SIG-M5 (cell line): ENCODE results near the gene ABI2.

Experiments
- DNase-seq: peaks from one replicate; lab custom pipeline; 2025; lab: John Stamatoyannopoulos, UW

Gene ABI2

DNA sequence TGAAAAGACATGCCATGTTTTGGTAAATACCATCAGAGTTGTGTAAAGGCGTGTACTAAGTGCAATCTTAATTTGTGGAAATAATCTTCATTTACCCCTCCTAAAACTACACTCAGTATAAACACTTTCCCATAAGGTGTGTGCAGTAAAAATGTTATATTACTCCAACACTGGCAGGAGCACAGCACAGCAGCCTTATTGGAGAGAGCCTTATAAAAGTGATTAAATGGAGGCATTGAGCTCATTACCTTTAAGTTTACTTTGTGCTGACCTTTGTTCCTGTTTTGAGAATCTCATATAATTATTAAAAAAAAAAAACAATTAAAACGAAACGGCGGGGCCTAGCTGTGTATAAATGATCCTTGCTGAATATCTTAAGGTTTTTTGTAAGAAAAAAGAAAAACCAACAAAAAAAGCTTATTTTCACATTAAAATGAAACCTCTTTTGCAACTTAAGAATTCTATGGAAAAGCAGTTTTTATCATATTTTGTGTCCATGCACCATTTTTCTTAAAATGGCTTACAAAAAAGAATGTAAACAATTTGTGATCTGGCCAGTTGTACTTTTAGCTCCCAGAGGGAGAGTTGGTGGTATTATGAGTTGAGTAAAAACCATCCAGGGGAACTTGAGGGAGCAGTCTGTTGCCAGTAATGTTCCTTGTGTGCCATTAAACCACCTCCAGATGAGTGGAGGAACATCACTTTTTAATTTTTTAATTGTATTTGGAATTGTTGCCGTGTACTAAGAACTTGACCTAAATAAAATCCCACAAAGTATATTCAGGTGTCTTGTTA, 103.4 kb downstream of the ABI2 start:
- no peak for DNase-seq

DNA sequence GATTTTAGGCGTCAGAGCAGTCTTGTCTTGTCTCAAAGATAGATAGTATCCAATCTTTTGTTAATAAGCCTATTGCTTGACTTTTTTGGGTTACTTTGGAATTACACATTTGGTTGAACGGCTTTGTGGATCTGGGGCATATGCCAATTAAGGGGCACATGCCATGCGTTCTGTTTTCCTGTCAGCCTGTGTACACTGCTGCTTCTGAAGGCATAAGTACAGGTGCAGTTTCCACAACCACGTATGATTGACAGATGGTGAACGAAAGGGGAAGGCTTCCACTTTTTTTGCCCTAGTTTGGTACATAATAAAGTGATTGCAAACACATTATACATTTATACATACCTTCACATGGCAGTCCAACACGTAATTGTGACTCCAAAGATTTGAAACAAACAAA, 104.6 kb downstream of the ABI2 start:
- no peak for DNase-seq

DNA sequence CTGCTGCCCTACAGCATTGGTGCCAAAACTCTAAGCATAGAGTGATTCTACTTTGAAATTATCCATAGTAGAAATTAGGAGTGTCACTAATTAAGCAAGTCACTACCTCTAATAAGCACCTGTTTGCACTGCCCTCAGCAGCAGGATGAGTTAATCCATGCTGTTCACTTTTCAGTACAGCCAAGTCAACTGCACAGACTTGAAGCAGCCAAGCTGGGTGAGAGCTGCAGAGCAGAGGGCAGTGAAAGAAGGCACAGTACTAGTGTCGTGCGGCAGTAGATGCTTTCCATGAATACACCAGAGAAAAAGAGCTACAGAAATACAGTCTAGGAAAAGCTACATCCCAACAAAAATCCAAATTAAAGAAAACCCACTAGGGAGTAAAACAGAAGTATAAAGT, 108.3 kb downstream of the ABI2 start:
- no peak for DNase-seq

DNA sequence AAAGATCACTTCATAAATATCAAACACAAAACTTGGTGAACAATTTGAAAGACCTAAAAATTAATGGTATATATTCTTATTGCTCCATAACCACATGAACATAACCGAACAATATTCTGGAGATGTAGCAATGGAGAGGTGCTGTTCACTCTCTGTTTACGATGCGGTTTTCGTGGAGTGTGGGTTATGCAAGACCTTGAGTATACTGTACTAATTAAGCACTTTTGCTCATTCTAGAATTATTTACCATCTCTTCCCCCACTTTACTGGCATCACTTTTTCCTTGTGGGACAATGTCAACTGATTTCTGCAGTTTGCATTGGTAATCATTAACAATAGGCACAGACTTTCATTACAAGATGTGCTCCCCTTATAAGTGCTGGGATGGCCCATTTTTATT, 109.3 kb downstream of the ABI2 start:
- peak; percentile 15 for DNase-seq

DNA sequence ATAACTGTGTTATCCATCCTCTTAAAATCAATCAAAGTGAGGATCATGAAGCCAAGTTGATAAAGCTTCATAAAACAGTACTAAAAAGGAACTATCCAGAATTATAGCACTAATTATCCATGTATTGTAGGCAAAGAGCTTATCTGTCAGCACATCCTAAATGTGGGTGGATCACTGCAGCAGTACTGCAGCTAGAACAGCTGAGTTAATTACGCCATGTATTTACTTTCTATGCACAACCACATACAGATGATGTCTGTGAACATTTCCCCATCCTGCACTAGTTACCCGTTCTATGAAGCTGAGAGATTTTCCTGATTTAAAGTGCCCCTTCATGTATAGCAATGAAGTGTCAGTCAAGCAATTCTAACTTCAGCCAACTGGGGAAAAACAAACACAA, 110.3 kb downstream of the ABI2 start:
- no peak for DNase-seq

DNA sequence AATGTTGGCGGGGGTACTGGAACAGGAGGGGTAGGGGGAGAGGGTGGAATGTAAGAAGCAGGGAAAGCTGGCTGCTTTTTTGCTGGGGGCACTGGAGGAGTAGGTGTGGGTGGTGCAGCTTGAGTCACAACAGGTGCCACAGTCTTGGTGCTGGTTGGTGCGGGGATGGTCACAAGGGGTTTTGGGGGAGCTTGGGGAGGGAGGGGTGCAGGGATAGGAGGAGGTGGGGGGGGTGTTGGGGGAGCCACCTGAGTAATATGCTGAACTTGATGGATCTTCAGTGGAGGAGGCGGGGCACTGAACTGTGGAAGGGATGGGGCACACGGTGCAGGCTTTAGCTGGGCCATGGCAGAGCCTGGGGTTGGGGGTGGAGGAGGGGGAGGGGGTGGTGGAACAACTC, 112.5 kb downstream of the ABI2 start:
- no peak for DNase-seq

DNA sequence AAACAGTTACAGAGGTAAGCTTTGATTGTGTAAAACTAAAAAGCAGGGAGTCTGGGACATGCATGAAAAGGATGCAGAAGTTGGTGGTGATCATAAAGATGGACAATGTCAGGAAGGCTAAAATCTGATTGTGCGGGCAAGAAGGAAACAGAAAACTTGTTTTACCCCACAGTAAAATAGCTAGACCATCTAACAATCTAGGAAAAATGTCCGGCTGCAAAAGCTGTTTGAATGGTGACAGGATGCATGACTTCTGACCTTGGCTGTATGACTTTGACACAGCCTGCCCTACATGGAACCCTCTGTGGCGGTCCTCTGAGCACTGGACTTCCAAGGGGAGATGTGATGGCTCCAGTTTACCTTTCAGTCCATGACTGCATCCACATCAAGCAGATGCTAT, 113.3 kb downstream of the ABI2 start:
- no peak for DNase-seq

DNA sequence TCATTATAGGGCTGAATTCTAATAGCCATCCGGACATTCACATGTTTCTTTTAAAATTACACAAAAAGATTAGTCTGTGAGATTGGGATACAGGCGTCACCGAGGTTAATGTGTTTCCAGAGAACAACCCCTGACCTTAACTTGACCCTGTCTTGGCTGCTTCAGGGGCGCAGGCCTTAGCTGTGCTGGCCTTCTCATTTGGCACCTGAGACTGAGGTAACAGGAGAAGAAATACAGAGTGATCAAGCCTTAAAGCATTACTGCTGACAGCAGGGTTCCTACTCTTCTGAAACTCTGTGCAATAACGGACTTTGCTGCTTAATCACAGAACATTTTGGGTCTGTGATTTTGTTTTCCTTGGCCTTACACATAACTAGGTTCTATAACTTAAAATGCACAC, 114.3 kb downstream of the ABI2 start:
- no peak for DNase-seq

DNA sequence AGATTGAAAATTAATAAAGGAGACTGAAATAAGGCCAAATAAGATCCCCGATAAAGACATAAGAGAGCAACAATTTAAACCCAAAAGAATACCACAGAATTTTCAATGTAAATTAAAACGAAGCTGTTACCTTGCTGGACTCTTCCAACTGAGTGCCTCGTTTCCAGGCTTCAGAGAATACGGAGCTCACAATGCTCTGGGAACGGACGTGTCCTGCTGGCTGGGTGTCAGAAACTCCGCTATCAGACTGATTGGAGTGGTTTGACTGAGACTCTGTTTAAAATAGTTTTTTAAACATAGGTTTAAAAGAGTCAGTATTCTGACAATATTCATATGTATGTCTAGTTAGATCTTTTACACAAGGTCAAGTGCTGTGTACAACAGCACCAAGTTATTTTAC, 116.5 kb downstream of the ABI2 start:
- no peak for DNase-seq

DNA sequence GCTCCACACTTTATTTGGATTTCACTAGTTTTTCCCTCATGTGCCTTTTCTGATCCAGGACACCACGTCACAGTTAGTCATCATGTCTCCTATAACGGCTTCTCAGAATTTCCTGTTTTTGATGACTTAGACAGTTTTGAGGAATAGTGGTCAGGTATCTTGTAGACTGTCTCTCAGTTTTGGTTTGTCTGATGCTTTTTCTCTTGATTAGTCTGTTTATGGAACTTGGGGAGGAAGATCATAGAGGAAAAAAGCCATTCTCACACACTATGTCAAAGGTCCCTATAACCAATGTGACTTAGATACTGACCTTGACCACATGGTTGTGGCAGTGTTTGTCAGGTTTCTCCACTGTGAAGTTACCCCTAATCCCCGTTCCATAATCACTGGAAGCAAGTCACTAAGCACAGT, 117.9 kb downstream of the ABI2 start:
- DNase-seq = no peak

DNA sequence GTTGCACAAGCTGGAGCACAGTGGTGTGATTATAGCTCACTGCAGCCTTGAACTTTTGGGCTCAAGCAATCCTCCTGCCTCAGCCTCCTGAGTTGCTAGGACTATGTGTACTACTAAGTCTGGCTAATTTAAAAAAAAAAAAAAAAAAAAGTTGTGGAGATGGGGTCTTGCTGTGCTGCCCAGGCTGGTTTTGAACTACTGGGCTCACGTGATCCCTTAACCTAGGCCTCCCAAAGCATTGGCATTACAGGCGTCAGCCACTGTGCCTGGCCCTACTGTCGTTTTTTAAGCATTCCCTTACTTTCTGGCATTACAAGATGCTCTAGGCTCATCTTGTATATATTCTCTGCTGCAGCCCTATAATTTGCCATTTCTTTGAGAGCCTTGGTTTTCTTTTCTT, 118.6 kb downstream of the ABI2 start:
- no peak for DNase-seq

DNA sequence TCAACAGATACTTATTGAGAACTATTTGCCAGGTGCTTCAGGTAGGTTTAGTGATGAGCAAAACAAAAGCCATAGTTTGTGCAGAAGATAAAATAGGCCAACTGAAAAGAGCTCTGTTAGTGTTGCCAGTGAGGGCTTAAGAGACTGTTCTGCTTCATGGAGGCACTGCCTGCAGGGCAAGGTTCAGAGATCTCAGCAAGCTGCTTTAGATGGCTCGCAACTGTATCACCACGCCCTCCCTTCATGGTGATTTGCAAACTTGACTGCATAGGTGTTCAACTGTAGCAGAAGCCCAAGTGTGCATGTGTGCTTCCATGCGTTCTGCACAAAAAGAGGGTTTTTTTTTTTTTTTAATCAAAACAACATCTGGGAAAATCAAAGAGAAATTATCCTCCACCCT, 122.4 kb downstream of the ABI2 start:
- no peak for DNase-seq

DNA sequence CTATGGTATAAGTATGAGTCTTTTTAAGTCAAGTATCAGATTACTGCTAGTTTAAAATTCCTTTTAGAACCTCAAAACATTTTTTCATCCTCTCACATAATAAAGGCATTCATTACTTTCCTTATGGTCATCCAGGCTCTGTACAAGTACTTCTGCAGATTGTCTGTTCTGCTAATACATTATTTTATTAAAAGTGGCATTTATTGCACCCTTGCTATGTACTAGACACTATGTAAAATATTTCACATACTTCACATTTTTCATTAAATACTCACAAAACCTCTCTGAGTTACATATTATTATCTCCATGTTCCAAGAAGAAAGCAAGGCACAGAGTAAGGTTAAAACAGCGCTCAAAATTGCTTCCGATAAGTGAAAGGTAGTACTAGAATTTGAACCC, 122.8 kb downstream of the ABI2 start:
- DNase-seq = no peak

DNA sequence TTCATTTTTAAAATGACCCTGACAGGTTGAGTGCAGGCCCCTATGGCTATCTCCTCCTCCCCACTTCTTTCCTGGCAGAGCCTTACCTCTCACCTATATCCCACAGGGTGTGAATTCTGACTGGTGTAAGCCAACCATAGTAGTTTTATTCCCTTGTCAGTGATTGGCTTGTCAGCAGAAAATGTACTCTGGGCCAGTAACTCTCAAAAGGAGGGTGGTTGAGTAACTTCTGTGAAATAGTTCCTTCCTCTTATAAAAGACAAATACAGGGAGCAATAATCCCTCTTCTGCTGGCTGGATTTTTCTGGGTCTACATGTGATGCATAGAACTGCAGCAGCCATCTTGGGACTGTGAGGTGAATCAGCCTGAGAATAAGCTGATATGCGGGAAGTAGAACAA, 123.5 kb downstream of the ABI2 start:
- no peak for DNase-seq

DNA sequence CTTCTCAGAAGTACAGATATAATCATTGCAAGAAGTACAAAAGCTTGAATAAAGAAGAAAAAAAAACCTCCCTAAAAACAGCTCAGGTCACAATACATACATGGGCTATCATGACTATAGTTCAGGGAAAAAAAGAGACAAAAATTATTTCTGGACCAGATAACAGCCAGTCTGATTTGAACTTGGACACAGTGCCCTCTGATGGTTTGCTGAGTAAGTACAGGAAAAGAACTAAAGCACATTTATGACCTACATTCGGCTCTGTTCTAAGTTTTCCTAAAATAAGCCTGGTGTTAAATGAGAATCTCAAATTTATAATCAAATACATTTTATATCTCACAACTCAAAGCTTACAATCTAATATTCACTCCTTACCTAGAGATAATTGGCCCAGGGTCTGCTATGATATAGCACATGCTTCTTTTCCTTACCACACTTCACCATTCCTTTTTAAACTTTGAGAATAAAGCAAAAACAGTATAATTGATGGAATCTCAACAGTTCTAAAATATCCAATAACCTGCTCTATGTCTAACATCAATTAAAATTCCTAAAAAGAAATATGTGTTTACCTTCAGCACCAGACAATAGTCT, 125.8 kb downstream of the ABI2 start:
- peak; percentile 10 for DNase-seq

DNA sequence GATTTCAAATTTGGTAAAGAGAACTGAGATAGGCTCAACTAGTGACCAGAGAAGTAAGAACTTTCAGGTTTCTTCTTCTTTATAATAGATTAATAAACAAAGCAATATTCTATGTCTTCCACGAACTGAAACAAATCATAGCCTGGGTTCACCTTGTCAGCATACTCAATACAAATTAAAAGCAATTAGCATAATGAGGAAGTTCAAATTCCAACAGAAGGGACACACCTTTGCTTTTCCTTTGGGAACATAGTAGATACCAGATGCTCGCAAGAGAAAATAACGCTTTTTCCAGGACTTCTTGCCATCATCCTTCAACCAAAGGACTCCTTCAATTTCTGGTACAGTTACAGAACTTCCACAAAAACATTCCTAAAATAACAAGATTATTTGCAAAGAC, 127.0 kb downstream of the ABI2 start:
- DNase-seq = no peak

DNA sequence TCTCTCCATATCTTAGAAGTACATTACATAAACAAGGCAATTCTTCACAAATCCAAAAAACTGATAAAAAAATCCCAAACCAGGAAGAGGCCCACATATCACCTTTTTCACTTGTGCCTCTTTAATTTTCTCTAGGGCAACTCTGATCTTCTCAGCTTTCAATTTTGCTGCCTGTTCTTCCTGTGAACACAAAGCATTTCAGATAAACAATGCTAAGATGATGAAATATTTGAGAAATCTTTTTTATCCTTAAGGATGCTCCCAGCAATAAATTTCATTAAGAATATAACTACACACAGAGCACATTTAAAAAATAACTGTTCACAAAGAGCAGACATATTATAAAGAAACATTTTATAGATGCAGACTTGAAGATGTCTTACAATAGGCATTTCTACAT, 133.6 kb downstream of the ABI2 start:
- no peak for DNase-seq

DNA sequence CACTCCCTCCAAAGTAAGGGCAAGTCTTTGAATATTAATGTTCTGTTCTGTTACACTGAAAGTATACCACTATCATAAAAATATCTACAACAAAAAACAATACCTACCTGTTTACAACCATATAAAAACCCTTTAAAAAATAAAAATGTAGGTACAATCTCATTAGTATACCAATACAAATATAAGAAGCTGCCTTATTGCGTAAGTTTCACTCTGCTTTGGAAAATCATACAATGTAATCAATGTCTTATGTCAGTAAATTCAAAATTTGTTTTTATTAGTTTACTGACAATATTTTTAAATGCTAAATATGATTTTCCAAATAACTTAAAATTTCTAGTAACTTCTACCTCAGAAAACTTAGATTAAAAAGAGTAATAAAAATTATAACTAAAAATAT, 134.1 kb downstream of the ABI2 start:
- DNase-seq = no peak

DNA sequence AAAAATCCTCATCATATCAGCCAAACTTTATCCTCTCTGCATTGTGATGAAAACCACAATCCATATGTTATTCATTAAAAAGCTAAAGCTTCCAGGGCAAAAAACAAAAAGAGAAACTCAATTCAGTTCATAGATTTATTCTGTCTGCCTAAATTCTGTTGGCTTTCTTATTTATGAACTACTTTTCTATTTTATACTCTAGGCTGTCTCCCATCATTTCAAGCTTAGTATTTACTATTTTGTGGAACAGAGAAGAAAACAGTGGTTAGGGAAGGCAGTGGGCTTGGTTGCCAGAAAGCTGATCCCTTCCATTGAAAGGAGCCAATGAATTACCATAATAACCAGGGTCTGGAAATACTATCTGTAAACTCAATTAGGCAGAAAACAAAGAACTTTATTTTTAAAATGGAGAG, 135.1 kb downstream of the ABI2 start:
- DNase-seq = no peak

DNA sequence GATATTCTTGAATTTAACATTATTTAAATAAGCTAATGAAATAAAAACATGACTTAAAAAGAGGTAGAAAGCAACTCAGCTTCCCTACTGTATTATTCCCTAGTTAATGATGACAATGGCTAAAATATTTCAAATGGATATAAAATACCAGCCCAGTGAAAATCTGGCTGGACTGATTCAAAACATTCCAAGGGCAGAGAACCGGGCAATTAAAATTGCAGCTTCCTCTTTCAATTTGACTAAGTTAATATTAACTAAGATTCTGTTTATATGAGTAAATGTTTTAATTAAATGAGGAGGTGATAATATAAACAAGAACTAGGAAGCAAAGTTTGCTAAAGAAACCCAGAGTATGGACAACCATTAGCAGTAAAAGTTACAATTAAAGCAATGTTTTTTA, 141.4 kb downstream of the ABI2 start:
- DNase-seq = no peak

DNA sequence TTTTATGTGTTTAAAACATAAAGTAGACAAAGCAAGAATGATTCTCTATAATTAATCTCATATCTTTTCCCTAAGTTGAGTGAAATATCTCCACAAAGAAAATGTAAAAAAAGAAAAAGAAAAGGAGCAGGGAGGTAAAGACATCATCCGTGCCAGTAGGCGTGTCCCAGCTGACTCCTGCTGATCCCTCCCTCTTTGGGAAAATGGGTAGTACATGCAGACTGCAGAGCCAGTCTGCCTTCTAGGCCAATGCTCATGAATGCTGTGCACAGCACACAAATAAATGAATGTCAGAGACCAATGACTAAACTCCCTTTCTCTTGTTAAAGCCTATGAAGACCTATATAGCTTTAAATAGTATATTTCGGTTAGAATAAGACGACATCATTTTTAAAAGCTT, 142.2 kb downstream of the ABI2 start:
- DNase-seq = no peak

DNA sequence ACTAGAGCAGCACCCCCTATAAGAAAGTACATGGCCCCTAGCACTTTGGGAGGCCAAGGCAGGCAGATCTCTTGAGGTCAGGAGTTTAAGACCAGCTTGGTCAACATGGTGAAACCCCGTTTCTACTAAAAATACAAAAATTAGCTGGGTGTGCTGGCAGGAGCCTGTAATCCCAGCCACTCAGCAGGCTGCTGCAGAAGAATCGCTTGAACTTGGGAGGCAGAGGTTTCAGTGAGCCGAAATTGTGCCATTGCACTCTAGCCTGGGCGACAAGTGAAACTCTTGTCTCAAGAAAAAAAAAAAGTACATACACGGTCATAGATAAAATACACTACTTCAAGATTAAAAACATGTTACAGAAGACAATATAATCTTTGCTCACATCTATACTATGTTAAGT, 143.1 kb downstream of the ABI2 start:
- DNase-seq = no peak

DNA sequence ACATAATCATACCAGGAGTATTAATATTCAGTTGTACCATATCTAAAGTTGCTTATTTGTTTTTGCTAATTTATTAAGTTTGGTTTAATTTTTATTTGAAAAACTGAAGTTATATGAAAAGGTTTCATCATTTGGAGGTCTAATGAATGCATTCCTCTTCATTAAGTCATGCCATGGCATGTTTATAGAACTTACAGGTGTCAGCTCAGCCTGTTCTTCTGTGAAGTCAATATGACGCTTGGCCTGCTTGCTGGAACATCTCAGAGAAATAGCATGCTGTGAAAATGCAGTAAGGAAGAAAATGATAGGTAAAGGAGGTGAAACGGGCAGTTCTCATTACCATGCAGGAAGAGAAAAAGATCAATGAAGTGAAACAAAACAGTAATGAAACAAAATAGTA, 148.7 kb downstream of the ABI2 start:
- no peak for DNase-seq

DNA sequence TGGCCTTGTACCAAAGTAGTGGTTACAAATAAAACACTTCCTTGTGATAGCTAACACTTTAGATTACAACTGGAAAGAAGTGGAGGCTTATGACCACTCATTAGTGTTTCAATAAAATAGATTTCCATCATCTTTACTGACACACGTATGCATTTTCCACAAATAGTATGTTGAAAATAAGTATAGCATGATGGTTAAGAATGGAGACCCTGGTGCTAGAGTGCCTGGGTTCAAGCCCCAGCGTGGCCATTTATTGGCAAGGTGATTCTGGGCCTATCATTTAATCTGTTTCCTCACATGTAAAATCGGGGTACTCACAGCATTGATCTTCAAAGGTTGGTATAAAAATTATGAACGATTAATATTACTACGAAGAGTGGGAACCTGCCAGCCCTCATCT, 152.4 kb downstream of the ABI2 start:
- no peak for DNase-seq
